ENCODE results near the gene TMUB2. TPM values are rescaled to one million over a fixed set of nuclear protein-coding genes. Genes with fewer than 3 reads are reported as not detected.
A peak's percentile ranks its signal among the peaks of the same experiment; 100 is the strongest.

TMUB2 gene
- total RNA-seq, 3 donors from 2014 or later, result 47.2 to 58.6 (median 49.1) TPM

DNA sequence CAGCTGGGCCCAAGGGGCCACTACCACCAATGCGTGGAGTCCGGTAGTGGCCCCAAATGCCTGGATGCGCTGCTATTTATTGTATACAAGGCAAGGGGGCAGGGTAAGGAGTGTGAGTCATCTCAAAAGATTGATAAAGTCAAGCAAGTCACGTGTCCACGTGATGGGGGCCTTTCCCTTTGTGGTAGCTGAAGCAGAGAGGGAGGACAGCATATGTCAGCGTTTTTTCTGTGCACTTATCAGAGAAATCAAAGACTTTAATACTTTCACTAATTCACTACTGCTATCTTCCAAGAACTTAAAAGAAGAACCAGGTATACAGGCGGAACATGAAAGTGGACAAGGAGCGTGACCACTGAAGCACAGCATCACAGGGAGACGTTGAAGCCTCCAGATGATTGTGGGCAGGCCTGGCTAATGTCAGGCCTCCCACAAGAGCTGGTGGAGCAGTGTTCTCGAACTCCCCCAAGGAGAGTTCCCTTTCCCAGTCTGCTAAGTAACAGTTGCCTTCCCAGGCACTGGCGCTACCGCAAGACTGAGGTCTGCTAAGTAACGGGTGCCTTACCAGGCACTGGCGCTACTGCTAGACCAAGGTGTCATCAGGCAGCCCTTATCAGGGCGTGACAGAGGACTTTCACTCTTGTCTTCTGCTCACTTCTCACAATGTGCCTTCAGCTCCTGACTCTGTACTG lies 27.1 kb upstream of the TMUB2 start:
- no peak for ATAC-seq
- TF ChIP-seq, protein P1, sequence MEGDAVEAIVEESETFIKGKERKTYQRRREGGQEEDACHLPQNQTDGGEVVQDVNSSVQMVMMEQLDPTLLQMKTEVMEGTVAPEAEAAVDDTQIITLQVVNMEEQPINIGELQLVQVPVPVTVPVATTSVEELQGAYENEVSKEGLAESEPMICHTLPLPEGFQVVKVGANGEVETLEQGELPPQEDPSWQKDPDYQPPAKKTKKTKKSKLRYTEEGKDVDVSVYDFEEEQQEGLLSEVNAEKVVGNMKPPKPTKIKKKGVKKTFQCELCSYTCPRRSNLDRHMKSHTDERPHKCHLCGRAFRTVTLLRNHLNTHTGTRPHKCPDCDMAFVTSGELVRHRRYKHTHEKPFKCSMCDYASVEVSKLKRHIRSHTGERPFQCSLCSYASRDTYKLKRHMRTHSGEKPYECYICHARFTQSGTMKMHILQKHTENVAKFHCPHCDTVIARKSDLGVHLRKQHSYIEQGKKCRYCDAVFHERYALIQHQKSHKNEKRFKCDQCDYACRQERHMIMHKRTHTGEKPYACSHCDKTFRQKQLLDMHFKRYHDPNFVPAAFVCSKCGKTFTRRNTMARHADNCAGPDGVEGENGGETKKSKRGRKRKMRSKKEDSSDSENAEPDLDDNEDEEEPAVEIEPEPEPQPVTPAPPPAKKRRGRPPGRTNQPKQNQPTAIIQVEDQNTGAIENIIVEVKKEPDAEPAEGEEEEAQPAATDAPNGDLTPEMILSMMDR (IDR thresholded peaks at IDR 0.05), result no peak
- H3K36me3 ChIP-seq (ENCODE audit: low read depth), result no peaks in the 10 kb centered on the region
- no peaks in the 10 kb centered on the region for H3K4me1 ChIP-seq (ENCODE audit: low read depth)
- no peak overlapping the region for H3K4me3 ChIP-seq
- H3K9me3 ChIP-seq, result no peaks in the 10 kb centered on the region
- no peak for DNase-seq
- intact Hi-C loops (cut with DNase I, micrococcal nuclease), result loop anchor here in 1 of 2 donors (10.0 kb wide), 1 partner anchor 215 kb away; the partner anchor contains the start of gene PPY

DNA sequence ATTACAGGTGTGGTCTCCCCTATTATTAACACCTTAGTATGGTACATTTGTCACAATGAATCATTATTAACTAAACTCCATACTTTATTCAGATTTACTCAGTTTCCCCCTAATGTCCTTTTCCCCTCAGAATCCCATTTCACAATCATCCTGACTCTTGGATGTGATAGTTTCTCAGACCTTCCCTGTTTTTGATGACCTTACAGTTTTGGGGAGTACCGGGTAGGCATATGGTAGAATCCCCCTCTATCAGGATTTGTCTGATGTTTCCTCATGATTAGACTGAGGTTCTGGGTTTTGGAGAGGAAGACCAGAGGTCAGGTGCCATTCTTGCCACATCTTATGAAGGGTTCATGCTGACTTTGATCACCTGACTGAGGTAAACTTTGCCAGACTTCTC lies 22.3 kb upstream of the TMUB2 start:
- TF ChIP-seq, protein P1 (IDR thresholded peaks at IDR 0.05), result no peak
- Histone ChIP-seq H3K36me3 (ENCODE audit: low read depth) (no peaks in the 10 kb centered on the region), H3K4me3 (no peak overlapping the region), H3K4me1 (ENCODE audit: low read depth) (no peaks in the 10 kb centered on the region), H3K9me3 (no peaks in the 10 kb centered on the region)
- intact Hi-C loops (cut with DNase I, micrococcal nuclease), result loop anchor here in 1 of 2 donors (10.0 kb wide), 1 partner anchor 220 kb away; the partner anchor contains the start of gene PPY
- no peak for ATAC-seq
- no peak for DNase-seq

GRCh38 chr17:44167181-44167861 lies 19.5 kb upstream of the TMUB2 start:
- Histone ChIP-seq H3K36me3 (ENCODE audit: low read depth) (no peaks in the 10 kb centered on the region), H3K4me3 (no peak overlapping the region), H3K9me3 (no peaks in the 10 kb centered on the region), H3K4me1 (ENCODE audit: low read depth) (no peaks in the 10 kb centered on the region)
- no peak for DNase-seq
- intact Hi-C loops (cut with DNase I, micrococcal nuclease), result loop anchor here in 1 of 2 donors (10.0 kb wide), 1 partner anchor 223 kb away; the partner anchor contains the start of gene PPY
- TF ChIP-seq, protein P1 (IDR thresholded peaks at IDR 0.05), result no peak
- no peak for ATAC-seq

- intact Hi-C loops (cut with DNase I, micrococcal nuclease), result no loop called here
- H3K9me3 ChIP-seq, result no peaks in the 10 kb centered on the region
- no peaks in the 10 kb centered on the region for H3K4me1 ChIP-seq (ENCODE audit: low read depth)
- no peaks in the 10 kb centered on the region for H3K36me3 ChIP-seq (ENCODE audit: low read depth)
- DNase-seq (no peak), ATAC-seq (no peak)
- TF ChIP-seq, protein P1 (IDR thresholded peaks at IDR 0.05), result no peak
- no peak overlapping the region for H3K4me3 ChIP-seq
Measured at GRCh38 chr17:44170135-44170498, 16.7 kb upstream of the TMUB2 start.

DNA sequence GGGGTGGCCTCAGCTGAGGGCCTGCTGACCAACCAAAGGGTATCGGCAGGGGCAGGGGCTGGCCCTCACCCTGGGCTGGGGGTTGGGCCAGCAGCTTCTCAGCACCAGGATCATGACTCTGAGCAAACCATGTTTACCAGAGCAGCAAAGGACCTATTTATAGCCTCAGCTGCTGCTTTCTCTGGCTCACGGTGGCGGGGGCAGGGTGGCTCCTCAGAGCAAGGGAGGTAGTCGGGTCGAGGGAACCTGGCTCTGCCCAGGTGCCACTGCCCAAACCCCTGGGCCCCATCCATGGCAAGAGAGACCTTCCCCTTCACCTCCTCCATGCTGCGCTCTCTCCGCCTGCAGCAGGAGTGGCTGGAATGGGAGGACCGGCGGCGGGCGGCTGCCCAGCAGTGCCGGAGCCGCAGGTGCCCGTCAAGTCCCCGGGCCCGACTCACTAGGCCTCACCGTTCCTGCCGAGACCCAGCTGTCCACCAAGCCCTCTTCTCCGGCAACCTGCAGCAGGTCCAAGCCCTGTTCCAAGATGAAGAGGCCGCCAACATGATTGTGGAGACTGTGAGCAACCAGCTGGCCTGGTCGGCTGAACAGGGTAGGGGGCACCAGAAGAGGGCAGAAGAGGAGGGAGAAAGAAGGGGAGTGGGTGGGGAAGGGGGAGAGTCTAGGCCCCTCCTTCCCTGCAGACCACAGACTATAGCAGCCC lies 16.1 kb upstream of the TMUB2 start, which contains the start of gene ASB16:
ASB16 (plus strand) TSS at position 206 of the 703 bp plus-strand sequence; CDS start at position 292, 86 bp downstream.
- TF ChIP-seq, protein P1 (IDR thresholded peaks at IDR 0.05), result no peak
- no peaks in the 10 kb centered on the region for H3K4me1 ChIP-seq (ENCODE audit: low read depth)
- no peak for DNase-seq
- no peak within 1 kb of the TSS for H3K4me3 ChIP-seq
- no peaks in the 10 kb centered on the region for H3K36me3 ChIP-seq (ENCODE audit: low read depth)
- intact Hi-C loops (cut with DNase I, micrococcal nuclease), result no loop called here
- ATAC-seq, result peak; percentile 36
- H3K9me3 ChIP-seq, result no peaks in the 10 kb centered on the region
